ENCODE measurements around the gene FAM120B. TPM values are rescaled to one million over a fixed set of nuclear protein-coding genes. Genes with fewer than 3 reads are reported as not detected.

FAM120B gene
- total and polyA plus RNA-seq, 2 experiments from 2014 or later = 7.2 to 16.7 TPM

GRCh38 chr6:170417881-170418280, 111.3 kb downstream of the FAM120B start (continued):
- TF ChIP-seq CTCF (conservative IDR thresholded peaks at IDR 0.05; ENCODE audit: low read depth in 2 of 2) (no peak), CREB1 (CRISPR knock-in tag; IDR thresholded peaks at IDR 0.05; ENCODE audit: low read depth) (no peak), JUNB (IDR thresholded peaks at IDR 0.05; ENCODE audit: unreplicated experiment) (no peak), ZNF114 (CRISPR knock-in tag; IDR thresholded peaks at IDR 0.05) (no peak), ZNF331 (CRISPR knock-in tag; IDR thresholded peaks at IDR 0.05; ENCODE audit: low read depth) (no peak)

GRCh38 chr6:170420283-170420682, 113.7 kb downstream of the FAM120B start:
- H3K9me2 ChIP-seq (ENCODE audit: insufficient read depth) = no peaks in the 10 kb centered on the region
- no peaks in the 10 kb centered on the region for H3F3A ChIP-seq (replicated peaks; ENCODE audit: low read depth)
- no peak for ATAC-seq
- no peak for DNase-seq (ENCODE audit: low spot score)
- Mint-ChIP-seq H3K4me1 (peaks cover 17% of the 10 kb centered on the region), H3K27ac (no peak overlapping the region), H3K4me3 (no peak overlapping the region), H3K36me3 (ENCODE audit: low read depth) (no peaks in the 10 kb centered on the region), H3K9me3 (no peaks in the 10 kb centered on the region), H3K27me3 (ENCODE audit: insufficient read depth, low read depth, poor library complexity) (peaks cover 15% of the 10 kb centered on the region)
- no peak overlapping the region for H3K27ac ChIP-seq (ENCODE audit: low read depth)
- H3K4me2 ChIP-seq = no peak overlapping the region
- no peak overlapping the region for H2AFZ ChIP-seq
- H3K4me3 ChIP-seq = no peak overlapping the region
- H3K27me3 ChIP-seq (ENCODE audit: insufficient read depth) = no peaks in the 10 kb centered on the region
- H3K4me1 ChIP-seq (ENCODE audit: insufficient read depth) = no peaks in the 10 kb centered on the region
- no peaks in the 10 kb centered on the region for H4K20me1 ChIP-seq (replicated peaks; ENCODE audit: insufficient read depth)
- no peaks in the 10 kb centered on the region for H3K36me3 ChIP-seq (ENCODE audit: insufficient read depth)
- H3K79me2 ChIP-seq (replicated peaks; ENCODE audit: insufficient read depth) = no peaks in the 10 kb centered on the region
- TF ChIP-seq REST (IDR thresholded peaks at IDR 0.05; ENCODE audit: unreplicated experiment) = no peak
- no peak for TF ChIP-seq CTCF (conservative IDR thresholded peaks at IDR 0.05; ENCODE audit: low read depth in 2 of 2)
- no peak for TF ChIP-seq STAT1 (IDR thresholded peaks at IDR 0.05; ENCODE audit: unreplicated experiment)
- TF ChIP-seq ZNF331 (CRISPR knock-in tag; IDR thresholded peaks at IDR 0.05; ENCODE audit: low read depth) = no peak
- no peak for TF ChIP-seq ZNF462 (CRISPR knock-in tag; IDR thresholded peaks at IDR 0.05)
- TF ChIP-seq EZH2phosphoT487 (IDR thresholded peaks at IDR 0.05; ENCODE audit: unreplicated experiment) = no peak
- TF ChIP-seq ETS1 (IDR thresholded peaks at IDR 0.05) = no peak
- TF ChIP-seq ZNF114 (CRISPR knock-in tag; IDR thresholded peaks at IDR 0.05) = no peak

All from GM23338 (cell line).